ENCODE results near the gene HOXD10. TPM values are rescaled to one million over a fixed set of nuclear protein-coding genes. Genes with fewer than 3 reads are reported as not detected.

The HOXD10 gene
- not detected for total RNA-seq

GRCh38 chr2:176115883-176116813 is at the start of gene HOXD10:
TSS of gene HOXD10 (plus strand) at chr2:176116778. CDS start at chr2:176116834, 56 bp downstream.
- DNase-seq (ENCODE audit: low read depth in 2 of 3, low spot score in 2 of 3), result no peak

- peak in 1 of 3 donors; percentile 26 for DNase-seq (ENCODE audit: low read depth in 2 of 3, low spot score in 2 of 3)
These were observed 48.8 kb upstream of the HOXD10 start for GRCh38 chr2:176067589-176068418.

DNA sequence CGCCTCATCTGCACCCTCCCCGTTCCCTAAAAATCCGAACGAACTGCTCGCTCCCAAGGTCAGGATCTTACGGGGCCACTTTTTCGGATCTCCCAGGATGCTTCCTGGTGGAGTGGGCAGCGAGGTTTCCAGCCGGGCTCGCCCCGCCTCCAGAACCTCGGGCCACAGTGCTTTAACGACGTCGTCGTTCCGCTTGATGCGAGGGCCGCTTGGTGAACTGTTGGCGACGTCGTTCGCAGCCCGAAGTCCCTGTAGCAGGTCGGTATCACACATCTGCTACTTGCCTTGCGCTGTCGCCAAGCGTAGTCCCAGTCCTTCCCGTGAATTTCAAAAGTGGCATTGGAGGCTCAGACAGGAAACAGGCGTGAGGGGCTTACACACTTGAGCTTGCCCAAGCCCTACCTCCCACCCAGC is 48.2 kb upstream of the HOXD10 start:
- no peak for DNase-seq (ENCODE audit: low read depth in 2 of 3, low spot score in 2 of 3)

DNA sequence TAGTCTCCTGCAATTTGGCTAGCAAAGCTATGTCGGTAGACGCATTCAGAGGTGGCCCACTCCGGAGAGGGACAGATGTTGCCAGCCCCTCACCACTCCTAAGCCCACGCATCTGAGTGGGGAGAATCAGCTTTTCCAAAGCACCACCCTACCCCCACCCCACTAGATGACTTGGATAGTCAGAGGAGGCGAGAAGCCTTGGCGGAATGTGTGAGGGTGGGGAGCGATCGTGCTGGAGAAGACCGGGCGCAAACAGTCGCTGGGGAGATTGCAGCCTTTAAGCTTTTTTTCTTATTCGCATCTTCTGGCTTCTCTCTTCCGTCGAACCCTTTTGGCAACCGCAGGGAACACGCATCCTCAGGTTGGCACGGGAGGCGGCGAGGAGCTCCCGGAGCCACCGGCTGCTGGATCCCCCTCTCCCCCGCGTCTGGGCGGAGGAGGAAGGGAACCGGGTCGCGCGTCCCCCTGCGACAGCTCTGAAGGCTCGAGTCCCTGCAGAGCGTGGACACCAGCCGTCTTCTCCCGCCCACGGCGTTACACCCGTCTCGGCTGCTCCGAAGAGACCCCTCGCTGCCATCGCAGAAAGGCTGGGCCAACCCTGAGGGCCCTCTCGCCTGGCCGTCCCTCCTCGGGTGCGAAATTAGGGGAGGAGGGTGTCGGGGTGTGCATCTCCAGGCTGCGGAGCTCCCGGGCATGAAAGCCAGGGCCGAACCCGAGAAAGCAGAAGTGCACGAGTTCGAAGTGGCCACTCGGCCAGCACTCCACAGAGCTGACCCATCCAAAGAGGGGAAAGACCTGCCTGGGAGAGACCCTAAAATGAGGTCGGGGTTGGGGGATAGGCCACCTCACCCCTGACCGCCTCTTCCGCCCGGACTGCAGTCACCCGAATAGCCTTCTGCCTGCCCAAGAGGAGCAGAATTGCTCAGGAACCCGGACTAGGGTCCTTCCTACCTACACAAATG is 45.0 kb upstream of the HOXD10 start:
- DNase-seq (ENCODE audit: low read depth in 2 of 3, low spot score in 2 of 3), result no peak

GRCh38 chr2:176072292-176072669 is 44.3 kb upstream of the HOXD10 start:
- no peak for DNase-seq (ENCODE audit: low read depth in 2 of 3, low spot score in 2 of 3)

- DNase-seq (ENCODE audit: low read depth in 2 of 3, low spot score in 2 of 3), result peak in 1 of 3 donors; percentile 23
These were observed 43.4 kb upstream of the HOXD10 start for GRCh38 chr2:176072951-176073904.

DNA sequence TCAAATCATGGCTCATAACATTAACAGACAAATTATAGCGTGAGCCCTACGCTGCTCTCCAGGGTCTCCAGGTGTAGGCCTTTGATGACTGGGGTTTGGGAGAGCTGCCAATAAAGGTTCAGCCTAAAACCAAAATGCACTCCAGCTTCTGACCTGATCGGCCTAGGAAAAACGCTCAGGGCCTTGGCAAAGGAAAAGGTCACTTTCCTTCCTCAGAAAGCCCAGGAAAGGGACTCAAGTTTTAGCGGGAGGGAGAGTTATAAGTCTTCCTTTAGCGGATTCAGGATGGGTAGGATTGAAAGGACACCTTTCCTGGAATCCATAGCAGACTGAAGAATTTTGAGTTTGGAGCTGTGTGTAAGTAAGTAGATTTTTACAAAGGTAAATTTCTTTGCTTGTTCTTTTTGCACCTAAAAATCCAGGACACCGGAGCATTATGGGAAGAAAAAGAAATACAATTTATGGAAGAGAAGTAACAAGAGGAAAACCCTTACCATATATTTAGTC is 41.6 kb upstream of the HOXD10 start:
- DNase-seq (ENCODE audit: low read depth in 2 of 3, low spot score in 2 of 3), result no peak

DNA sequence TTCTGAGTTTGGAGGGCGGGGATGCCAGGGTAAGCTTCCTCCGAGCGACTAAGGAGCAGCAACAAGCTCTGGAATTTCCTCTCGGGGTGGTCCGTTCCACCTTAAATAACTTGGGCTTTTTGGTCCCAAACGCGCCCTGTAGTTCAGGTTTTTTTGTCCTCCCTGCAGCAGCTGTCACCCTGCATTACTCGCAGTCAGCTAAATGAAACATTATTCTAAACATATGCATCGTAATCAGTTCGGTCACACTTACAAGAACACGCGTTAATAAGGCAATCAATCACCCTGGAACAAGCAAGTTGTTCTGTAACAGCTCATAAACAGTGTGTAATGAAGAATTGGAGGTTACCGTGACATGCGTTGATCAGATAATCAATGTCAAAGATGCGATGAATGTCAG is 41.1 kb upstream of the HOXD10 start:
- DNase-seq (ENCODE audit: low read depth in 2 of 3, low spot score in 2 of 3), result peak in 1 of 3 donors; percentile 20

DNA sequence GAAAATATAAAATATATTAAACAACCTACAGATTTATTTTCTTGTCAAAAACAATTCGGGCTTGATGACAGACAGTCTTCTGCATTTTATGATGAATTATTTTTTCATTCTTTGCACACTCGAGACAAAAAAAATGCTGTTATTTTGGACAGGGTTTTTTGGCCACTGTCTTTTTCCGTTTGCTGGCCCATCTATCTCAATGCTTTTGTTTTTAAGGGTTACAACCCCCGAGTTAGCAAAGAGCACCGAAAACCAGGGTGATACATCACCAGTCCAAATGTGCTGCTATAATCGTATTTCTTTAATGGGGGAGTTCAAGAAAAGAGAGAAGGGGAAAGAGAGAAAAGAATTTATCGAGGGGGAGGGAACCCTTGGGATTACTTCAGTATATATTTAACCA is 40.5 kb upstream of the HOXD10 start:
- DNase-seq (ENCODE audit: low read depth in 2 of 3, low spot score in 2 of 3), result peak in 1 of 3 donors; percentile 15

GRCh38 chr2:176076796-176077195 is 39.8 kb upstream of the HOXD10 start:
- no peak for DNase-seq (ENCODE audit: low read depth in 2 of 3, low spot score in 2 of 3)

DNA sequence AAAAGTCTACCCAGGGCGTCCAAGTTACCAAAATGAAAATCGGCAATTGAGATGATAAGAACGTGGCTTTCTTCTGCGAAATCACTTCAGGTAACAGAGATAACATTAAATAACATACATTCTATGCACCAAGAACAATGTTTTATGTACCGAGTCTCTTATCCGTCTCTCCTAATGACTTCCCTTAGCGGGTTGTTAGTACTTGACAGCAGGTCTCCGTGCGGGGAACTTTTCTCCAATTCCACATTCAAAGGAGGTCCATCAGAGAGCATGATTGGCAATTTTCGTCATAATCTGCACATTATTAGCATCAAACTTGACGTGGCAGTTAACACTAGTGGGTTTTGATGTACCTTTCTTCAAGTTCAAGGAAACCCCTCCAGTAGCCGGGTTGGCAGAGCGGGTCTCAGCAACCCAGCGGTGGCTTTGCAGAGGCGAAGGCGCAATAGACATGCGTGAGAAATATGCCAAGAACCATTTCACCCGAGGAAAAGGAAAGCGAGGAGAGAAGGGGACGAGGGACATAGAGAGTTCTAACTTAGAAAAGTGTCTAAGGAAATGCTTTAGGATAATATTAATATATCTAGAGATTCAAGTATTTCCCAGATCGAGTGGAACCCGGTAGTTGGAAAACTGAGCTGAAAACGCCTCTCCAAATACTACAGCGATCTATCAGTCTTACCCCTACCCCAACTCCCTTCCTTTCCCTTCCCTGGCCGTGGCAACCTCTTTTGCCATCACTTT is 37.9 kb upstream of the HOXD10 start:
- peak in 1 of 3 donors; percentile 34 for DNase-seq (ENCODE audit: low read depth in 2 of 3, low spot score in 2 of 3)

GRCh38 chr2:176079285-176079830 is 37.2 kb upstream of the HOXD10 start:
- DNase-seq (ENCODE audit: low read depth in 2 of 3, low spot score in 2 of 3), result peak in 1 of 3 donors; percentile 11

DNA sequence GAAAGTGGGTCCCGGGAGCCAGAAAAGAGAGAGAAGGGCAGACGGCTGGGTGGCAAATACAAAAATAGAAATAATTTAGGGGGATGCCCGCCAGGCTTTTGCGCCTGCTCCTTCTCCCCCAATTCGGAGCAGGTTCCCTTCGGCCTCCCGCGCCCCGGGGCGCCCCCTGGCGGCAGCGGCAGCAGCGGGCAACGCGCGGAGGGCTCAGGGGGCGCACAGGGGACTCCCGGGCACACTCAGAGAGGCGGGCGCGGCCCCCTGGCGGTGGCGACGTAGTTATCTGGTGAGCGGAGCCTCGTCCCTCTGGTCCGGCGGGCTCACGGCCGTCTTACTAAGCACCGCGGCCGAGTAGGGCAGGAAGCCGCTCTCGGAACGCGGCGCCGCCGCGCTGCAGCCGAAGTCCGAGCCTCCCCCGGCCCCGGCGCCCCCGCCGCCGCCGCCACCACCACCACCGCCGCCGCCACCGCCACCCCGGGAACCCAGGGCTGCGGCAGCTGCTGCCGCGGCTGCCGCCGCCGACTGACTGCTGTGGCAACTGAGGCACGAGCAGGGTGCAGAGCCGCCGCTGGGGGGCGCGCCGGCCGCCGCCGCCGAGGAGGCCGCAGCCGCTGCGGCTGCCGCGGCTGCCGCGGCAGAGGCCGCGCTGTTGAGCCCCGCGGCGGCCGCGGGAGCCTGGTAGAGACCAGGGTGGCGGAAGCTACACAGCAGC is 36.6 kb upstream of the HOXD10 start:
- DNase-seq (ENCODE audit: low read depth in 2 of 3, low spot score in 2 of 3), result peak in 2 of 3 donors; percentile 73 to 76

GRCh38 chr2:176080540-176081375 is 35.8 kb upstream of the HOXD10 start:
- peak in 1 of 3 donors; percentile 6 for DNase-seq (ENCODE audit: low read depth in 2 of 3, low spot score in 2 of 3)

- DNase-seq (ENCODE audit: low read depth in 2 of 3, low spot score in 2 of 3), result no peak
These were observed 35.2 kb upstream of the HOXD10 start for GRCh38 chr2:176081376-176081836.

- no peak for DNase-seq (ENCODE audit: low read depth in 2 of 3, low spot score in 2 of 3)
These were observed 34.6 kb upstream of the HOXD10 start for GRCh38 chr2:176081837-176082524.
